GM21360 (cell line): ENCODE results near the gene TCEANC2.
A peak's percentile ranks its signal among the peaks of the same experiment; 100 is the strongest.
"Not testable (repeated sequence)": the region's sequence is repeated elsewhere in the genome, so short reads cannot be mapped to it uniquely, and the experiment has no call there.

Source experiments
- ATAC-seq: cut with Tn5 transposase; IDR thresholded peaks from one replicate; pipeline ENCODE4 v1.9.1; 2021; ENCODE audit warnings: mild to moderate bottlenecking, moderate library complexity; ENCODE audit not compliant: unreplicated experiment

TCEANC2 gene

DNA sequence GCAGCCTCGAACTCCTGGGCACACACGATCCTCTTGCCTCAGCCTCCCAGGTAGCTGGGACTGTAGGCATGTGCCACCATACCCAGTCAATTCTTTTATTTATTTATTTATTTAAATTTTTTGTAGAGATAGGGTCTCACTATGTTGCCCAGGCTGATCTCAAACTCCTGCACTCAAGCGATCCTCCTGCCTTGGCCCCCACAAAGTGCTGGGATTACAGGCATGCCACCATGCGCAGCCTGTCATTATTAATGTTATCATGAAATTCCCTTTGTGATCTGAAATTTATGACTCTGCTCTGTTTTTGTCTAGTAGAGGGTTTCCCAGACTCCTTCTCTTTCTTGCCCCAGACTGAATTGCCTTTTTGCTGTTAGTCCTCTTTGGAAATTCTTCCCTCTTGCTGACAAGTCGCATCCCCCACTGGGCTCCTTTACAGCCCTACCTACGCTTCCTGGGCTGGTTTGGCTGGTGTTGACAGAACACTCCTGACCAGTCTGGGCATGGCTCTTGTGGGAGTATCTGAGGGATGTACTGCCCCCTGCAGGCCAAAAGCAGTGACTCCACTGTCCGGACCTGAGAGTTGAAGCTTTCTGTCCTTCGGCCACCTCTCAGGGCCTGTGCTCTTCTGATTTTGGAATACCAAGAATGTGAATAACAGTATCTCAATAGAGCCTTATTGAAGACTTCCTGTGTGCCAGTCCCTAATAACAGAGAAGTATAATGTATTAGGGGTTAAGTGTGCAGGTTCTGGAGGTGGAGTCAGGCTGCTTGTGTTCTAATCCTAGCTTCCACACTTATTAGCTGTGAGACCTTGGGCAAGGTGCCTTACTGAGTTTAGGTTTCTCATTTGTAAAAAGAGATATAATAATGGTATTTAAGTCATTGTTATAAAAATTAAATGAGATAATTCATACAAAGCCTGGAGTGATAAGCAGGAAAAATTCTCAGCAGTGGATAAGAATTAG, 28.2 kb downstream of the TCEANC2 start:
- ATAC-seq, result peak; percentile 71

- ATAC-seq, result no peak
Measured at GRCh38 chr1:54084794-54085193, 31.4 kb downstream of the TCEANC2 start.

DNA sequence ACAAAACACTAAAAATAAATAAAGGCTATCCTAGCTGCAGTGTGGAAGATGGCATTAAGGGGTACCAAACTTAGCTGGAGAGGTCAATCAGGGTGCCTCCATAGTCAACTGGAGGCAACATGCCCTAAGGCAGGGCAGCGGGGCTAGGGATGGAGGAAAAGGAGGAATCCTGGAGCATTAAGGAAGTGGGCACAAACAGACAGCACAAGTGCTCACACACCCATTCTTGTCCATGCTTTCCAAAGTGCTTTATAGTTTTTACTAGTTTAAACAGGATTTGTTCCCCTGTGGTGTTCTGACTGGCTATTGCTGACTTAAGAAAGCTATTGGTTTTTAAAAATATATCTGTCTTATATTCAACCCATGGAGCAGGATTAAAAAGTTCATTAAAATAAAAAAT, 33.3 kb downstream of the TCEANC2 start:
- ATAC-seq, result no peak

GRCh38 chr1:54088385-54088784, 35.0 kb downstream of the TCEANC2 start:
- ATAC-seq, result no peak

GRCh38 chr1:54091666-54092065, 38.3 kb downstream of the TCEANC2 start:
- ATAC-seq, result no peak

DNA sequence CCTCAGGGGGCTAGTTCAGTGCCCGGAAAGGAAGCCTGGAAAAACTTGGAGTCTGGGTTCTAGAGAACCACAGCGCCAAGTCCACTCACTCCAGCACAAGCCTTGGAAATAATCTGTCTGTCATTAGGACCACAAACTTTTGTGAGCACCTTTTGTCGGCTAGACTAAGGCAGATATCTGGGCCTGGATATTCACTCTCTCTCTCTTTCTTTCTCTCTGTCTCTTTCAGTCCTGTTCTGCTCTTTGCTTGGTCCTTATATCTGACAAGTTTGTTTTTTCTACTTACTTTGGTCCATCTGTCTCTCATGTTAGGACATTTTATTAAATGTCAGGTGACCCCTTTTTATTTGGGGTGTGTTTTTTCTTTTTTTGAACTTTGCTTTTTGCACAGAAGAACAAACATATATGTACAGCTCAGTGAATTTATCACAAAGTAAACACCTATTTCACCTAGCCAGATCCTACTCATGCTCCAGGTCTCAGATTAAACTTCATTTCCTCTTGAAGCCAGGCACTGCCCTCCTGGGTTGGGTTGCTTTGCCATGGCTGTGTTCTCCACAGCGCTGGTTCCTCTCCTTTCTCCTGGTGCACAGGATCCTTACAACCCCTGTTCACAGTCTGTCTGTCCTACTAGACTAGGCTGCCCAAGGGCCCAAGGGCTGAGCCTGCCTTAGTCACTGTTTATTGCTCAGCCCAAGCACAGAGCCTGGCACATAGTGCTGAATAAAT, 40.8 kb downstream of the TCEANC2 start:
- no peak for ATAC-seq

DNA sequence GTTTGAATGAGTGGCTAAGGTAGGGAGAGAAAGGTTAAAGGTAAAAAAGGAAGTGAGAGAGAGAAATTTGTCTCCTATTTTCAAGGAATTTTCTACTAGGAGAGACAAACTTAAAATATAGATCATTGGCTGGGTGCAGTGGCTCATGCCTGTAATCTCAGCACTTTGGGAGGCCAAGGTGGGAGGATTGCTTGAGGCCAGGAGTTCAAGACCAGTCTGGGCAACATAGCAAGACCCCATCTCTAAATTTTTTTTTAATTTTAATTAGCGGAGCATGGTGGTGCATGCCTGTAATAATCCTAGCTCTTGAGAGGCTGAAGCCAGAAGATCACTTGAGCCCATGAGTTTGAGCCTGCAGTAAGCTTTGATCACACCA, 41.3 kb downstream of the TCEANC2 start:
- ATAC-seq, result not testable (repeated sequence)

GRCh38 chr1:54095546-54096226, 42.3 kb downstream of the TCEANC2 start:
- no peak for ATAC-seq

DNA sequence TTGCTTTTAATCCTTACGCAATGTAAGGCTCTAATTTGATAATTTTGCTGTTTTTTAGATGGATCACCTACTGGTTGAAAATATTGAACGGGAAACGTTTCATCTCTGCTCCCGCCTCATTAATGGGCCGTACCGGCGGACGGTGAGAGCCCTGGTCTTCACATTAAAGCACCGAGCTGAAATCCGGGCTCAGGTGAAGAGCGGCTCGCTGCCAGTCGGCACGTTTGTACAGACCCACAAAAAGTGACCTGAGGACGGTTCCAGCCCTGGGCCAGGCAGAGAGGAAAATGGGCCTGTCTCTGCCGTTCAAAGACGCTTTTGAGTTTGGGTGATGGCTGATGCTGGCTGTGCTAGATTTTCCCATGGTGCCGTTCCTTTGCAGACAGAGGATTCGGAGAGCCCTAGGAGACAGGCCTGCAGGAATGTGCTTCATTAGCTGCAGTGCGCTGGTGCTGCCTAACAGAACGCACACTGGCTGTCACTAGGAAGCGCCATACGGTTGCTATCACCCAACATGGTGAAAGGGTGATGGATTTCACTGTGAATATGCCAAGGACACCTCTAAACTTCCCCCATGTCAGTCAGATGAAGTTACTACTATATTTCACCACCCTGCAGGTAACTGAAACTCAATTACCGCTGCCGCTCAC, 42.9 kb downstream of the TCEANC2 start:
- ATAC-seq, result no peak

DNA sequence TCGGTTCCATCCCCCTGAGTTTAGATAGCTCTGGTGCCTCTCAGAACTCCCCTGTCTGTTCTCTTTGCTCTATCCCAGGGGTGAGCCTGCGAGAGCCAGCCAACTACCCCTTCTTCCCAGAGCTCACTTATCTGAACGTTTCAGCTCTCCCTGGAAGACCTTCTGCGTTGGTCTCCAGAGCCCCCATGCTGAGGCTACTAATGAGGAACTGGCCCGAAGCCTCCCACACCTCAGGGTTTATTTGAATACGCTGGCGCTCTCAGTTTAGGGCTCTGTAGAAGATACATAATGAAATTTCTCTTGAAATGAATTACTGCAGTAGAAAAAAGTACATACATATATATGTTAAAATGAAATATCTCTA, 43.5 kb downstream of the TCEANC2 start:
- ATAC-seq, result no peak

GRCh38 chr1:54099061-54099610, 45.7 kb downstream of the TCEANC2 start:
- ATAC-seq, result no peak

- ATAC-seq, result no peak
Measured at GRCh38 chr1:54100500-54100899, 47.1 kb downstream of the TCEANC2 start.

- no peak for ATAC-seq
Measured at GRCh38 chr1:54103414-54103813, 50.0 kb downstream of the TCEANC2 start.

GRCh38 chr1:54104613-54105012, 51.2 kb downstream of the TCEANC2 start:
- not testable (repeated sequence) for ATAC-seq

DNA sequence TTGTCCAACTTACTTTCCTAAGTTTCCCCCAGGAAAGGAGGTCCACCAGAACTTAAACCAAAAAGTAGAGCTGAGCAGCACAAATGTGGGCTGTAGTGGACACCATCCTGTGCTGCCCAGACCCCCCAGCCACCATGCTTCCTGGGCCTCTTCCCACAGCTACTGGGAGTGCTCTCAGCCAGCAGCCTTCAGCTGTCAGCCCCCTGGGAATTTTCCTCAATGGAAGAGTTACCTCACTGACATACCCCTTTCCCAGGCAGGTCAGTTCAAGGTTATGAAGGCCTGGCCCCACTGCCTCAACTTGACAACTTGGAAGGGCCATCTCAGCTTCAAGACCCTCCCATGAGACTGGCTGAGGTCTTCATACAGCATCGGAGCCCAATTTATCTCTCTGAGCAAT, 51.7 kb downstream of the TCEANC2 start:
- ATAC-seq, result no peak

DNA sequence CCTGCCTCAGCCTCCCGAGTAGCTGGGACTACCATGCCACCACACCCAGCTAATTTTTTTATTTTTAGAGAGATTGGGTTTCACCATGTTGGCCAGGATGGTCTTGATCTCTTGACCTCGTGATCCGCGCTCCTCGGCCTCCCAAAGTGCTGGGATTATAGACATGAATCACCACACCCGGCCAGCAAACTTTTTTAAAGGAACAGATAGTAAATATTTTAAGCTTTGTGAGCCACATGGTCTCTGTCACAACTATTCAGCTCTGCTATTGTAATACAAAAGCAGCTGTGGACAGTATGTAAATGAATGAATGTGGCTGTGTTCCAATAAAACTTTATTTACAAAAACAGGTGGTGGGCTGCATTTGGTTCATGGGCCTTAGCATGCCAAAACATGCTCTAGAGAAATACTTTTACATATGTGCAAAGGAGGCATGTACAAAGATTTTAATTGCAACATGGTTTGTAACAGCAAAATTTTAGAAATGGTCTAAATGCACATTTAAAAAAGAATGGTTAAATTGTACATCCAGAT, 52.4 kb downstream of the TCEANC2 start:
- ATAC-seq, result no peak

DNA sequence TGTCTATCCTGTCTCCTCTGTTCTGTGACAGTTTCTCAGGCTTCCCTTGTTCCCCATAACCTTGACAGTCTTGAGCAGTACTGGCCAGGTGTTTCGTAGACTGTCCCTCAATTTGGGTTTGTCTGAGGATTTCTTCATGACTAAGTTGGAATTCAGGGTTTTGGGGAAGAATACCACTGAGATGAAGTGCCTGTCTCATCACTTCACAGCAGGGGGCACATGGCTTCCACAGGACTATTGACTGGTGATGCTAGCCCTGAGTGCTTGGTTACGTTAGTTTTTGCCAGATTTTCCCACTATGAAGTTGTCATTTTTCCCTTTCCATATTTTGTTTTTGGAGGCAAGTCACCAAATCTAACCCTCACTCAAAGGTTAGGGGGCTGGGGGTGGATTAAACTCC, 53.7 kb downstream of the TCEANC2 start:
- ATAC-seq, result no peak

DNA sequence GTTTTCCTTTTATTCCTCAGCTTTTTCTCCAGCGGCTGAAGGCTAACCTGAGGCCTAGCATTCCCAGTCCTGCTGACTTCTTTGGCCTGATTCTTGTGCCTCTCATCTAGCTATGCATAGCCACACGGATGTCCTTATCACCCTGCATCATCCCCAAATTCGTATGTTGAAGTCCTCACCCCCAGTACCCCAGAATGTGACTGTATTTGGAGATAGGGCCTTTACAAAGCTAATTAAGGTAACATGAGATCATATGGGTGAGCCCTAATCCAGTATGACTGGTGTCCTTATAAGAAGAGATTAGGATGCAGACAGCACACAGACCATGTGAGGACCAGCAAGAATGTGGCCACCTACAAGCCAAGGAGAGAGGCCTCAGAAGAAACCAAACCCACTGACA, 54.7 kb downstream of the TCEANC2 start:
- ATAC-seq, result no peak

GRCh38 chr1:54109129-54110090, 56.0 kb downstream of the TCEANC2 start:
- ATAC-seq, result no peak
